ENCODE measurements around the gene PDCL2. TPM values are rescaled to one million over a fixed set of nuclear protein-coding genes. Genes with fewer than 3 reads are reported as not detected.

The PDCL2 gene
- total and polyA plus RNA-seq, 2 donors (not counting 1 experiment from before 2014, with no cell fraction given), result not detected

DNA sequence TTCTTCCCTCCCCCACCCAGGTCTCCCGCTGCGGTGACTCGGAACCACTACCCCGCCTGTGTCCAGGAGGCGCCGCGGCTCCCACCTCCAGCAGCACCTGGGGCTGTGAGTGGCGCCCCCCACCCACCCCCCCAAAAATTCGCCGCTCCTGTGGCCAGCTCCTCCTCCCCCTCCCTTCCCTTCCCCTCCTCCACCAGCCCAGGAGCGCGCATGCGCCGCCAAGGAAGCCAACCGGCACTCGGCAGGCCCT, 45.6 kb downstream of the PDCL2 start:
- peaks cover 28% of the 10 kb centered on the region for H3K79me2 ChIP-seq (ENCODE audit: control insufficient read depth, insufficient read depth, low read length)
- ChIA-PET CTCF (interaction anchor here (1.1 to 2.3 kb wide), 6 partner anchors 8 to 201 kb away, joined by 3 to 7 read pairs (median 3); partner anchors contain the start of genes SRD5A3 and TMEM165), POLR2A (interaction anchor here (0.6 to 1.6 kb wide), 6 partner anchors 151 to 998 kb away, joined by 3 to 14 read pairs (median 7); partner anchors contain the start of genes CEP135, PAICS, SRD5A3 and TMEM165)
- H4K20me1 ChIP-seq (ENCODE audit: control insufficient read depth, insufficient read depth, low read length, poor library complexity, severe bottlenecking), result peaks cover 5% of the 10 kb centered on the region
- peak overlapping the region in 4 of 5 experiments; percentile 67 to 95 (median 82) for H3K4me3 ChIP-seq (ENCODE audit: control extremely low read depth in 1 of 5, extremely low read depth in 1 of 5, insufficient read depth in 1 of 5, low read depth in 2 of 5, low read length in 4 of 5)
- H3K9me3 ChIP-seq (ENCODE audit: control extremely low read depth in 1 of 3, control insufficient read depth in 2 of 3, insufficient read depth in 1 of 3, low read length in 2 of 3), result no peaks in the 10 kb centered on the region
- peak overlapping the region; percentile 97 for H2AFZ ChIP-seq (ENCODE audit: insufficient read depth, low read depth, low read length, poor library complexity, severe bottlenecking)
- DNase-seq, result no peak
- peak overlapping the region; percentile 56 for H3K27ac Mint-ChIP-seq
- peak overlapping the region; percentile 59 to 84 for H3K27ac ChIP-seq (ENCODE audit: low read length in 2 of 2)
- intact Hi-C loops (cut with micrococcal nuclease), result loop anchor here (1.0 to 10.0 kb wide), 7 partner anchors 151 to 1432 kb away; partner anchors contain the start of genes CEP135, EXOC1, POLR2B and REST
- under 1% methylated on average over 13 of the region's 16 CpGs for WGBS (ENCODE audit: insufficient coverage)
- H3K4me1 ChIP-seq (ENCODE audit: control insufficient read depth in 2 of 2, insufficient read depth in 2 of 2, low read length in 2 of 2), result peaks cover 6 to 9% of the 10 kb centered on the region in 2 donors
- peak overlapping the region; percentile 97 for H3K4me3 Mint-ChIP-seq
- H3K4me2 ChIP-seq (replicated peaks; ENCODE audit: low read depth, low read length, poor library complexity, severe bottlenecking), result peak overlapping the region; percentile 95
- peak; percentile 63 for ATAC-seq (ENCODE audit: low read depth)
- peak overlapping the region; percentile 85 for H3K9ac ChIP-seq (ENCODE audit: low read length)
- H3K36me3 ChIP-seq (replicated peaks in 1 of 2; ENCODE audit: control extremely low read depth in 1 of 2, control insufficient read depth in 1 of 2, extremely low read depth in 1 of 2, insufficient read depth in 2 of 2, low read length in 1 of 2), result no peaks in the 10 kb centered on the region
- no peaks in the 10 kb centered on the region for H3K27me3 ChIP-seq (replicated peaks in 1 of 4; ENCODE audit: control extremely low read depth in 1 of 4, control insufficient read depth in 3 of 4, insufficient read depth in 4 of 4, low read length in 3 of 4)
- peaks cover 3% of the 10 kb centered on the region for H3K27me3 Mint-ChIP-seq
- TF ChIP-seq, protein P1, sequence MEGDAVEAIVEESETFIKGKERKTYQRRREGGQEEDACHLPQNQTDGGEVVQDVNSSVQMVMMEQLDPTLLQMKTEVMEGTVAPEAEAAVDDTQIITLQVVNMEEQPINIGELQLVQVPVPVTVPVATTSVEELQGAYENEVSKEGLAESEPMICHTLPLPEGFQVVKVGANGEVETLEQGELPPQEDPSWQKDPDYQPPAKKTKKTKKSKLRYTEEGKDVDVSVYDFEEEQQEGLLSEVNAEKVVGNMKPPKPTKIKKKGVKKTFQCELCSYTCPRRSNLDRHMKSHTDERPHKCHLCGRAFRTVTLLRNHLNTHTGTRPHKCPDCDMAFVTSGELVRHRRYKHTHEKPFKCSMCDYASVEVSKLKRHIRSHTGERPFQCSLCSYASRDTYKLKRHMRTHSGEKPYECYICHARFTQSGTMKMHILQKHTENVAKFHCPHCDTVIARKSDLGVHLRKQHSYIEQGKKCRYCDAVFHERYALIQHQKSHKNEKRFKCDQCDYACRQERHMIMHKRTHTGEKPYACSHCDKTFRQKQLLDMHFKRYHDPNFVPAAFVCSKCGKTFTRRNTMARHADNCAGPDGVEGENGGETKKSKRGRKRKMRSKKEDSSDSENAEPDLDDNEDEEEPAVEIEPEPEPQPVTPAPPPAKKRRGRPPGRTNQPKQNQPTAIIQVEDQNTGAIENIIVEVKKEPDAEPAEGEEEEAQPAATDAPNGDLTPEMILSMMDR (IDR thresholded peaks at IDR 0.05), result no peak
- TF ChIP-seq EZH2 (IDR thresholded peaks at IDR 0.05; ENCODE audit: borderline replicate concordance, insufficient read depth, low read depth, low read length, poor library complexity, severe bottlenecking), result no peak
- H3K9me3 Mint-ChIP-seq (ENCODE audit: insufficient read depth), result no peaks in the 10 kb centered on the region
- H3K4me1 Mint-ChIP-seq, result peaks cover 31% of the 10 kb centered on the region
